ENCODE data around the gene PRDX5.

Gene PRDX5

GRCh38 chr11:64290352-64291261, 27.3 kb upstream of the PRDX5 start:
- no peak for DNase-seq (ENCODE audit: low spot score)

- no peak for DNase-seq (ENCODE audit: low spot score)
Observed at GRCh38 chr11:64291262-64291751, 26.6 kb upstream of the PRDX5 start, which contains the start of gene KCNK4. KCNK4 (plus strand) TSS chr11:64291302; CDS start chr11:64293019, 1,717 bp downstream.

DNA sequence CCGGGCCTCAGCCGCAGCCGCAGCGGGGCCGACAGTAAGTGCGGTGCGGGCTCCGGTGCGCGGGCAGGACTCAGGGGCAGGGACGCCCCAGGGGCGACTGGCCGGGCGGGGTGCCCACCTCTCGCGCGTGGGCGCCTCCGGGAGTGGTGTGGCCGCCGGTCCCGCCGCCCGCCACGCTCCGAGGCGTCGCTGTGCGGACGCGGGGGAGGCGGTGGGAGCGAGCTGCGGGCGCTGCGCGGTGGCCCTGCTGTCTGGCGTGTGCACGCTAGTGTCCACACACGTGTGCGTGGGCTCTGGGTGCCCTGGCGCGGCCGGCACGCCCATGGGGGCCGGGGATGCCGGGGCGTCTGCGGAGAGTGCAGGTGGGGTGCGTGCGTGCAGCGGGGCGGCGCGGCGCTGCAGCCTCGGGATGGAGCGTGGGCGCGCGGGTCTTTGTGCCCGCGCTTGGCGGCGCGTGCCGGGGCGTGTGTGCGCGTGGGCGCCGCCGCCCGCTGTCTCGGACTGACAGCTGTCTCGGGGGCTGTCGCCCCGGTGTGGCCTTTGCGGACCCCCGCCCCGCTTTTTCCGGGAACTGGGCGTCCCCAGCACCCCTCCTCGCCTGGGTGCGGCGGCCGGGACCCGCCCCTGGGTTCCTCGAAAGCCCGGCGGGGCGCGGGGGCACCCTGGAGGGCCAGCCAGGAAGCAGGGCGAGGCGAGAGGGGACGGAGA, 26.0 kb upstream of the PRDX5 start:
- DNase-seq (ENCODE audit: low spot score): no peak

DNA sequence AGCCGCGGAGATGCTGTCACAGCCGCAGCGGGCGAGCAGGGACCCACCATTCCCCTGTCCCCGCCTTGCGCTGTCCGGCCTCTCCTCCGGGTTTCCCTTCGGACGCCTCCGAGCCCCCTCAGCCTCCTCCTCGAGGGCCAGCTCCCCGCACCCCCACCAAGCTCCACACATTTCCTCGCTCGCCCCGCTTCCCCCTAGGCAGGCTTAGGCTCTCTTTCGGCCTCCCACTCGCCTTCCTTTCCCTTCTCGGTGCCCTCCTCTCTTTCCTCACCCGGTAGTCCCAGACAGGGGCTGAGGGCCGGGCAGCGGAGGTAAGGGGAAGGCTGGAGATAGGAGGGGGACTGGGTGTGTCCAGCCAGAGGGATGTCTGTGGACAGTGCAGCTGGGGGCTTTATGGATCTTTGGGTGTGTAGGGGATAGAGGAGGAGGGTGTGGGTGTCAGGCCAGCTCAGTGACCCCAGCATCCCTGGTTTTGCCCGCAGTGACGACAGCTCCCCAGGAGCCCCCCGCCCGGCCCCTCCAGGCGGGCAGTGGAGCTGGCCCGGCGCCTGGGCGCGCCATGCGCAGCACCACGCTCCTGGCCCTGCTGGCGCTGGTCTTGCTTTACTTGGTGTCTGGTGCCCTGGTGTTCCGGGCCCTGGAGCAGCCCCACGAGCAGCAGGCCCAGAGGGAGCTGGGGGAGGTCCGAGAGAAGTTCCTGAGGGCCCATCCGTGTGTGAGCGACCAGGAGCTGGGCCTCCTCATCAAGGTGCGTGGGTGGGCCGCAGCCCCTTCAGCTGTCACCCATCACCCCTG, 25.3 kb upstream of the PRDX5 start:
- no peak for DNase-seq (ENCODE audit: low spot score)

DNA sequence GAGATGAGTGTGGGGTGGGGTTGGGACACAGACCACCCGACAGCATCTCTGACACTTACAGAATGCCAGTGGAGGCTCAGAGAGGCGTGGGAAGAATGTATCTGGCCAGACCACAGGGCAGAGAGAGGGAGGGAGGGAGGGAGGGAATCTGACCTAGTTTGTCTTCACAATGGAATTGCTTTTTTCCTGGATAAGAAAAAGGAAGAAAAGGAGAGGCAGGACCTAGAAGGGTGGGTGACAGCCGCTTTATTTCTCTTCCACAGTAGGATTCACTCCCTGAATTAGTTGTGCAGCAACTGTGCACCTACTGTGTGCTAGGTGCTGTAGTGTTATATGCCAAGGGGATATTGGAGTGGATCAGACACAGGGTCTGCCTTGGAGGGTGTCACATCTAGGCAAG, 23.1 kb upstream of the PRDX5 start:
- DNase-seq (ENCODE audit: low spot score): peak; percentile 63

DNA sequence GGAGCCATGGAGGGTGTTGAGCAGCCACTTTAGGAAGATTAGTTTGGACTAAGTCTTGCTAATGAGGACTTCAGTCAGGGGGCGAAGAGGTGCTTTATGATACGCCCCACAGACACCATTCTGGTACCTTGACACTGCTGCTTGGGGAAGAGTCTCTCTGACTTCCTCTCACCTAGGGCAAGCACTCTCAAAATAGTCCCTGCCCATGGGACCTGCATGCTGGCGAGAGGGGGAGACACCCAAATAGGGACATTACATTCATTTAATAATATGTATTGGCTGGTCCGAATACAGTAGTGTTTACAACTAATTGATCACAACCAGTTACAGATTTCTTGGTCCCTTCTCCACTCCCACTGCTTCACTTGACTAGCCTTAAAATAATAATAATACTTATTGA, 22.2 kb upstream of the PRDX5 start:
- DNase-seq (ENCODE audit: low spot score): no peak

DNA sequence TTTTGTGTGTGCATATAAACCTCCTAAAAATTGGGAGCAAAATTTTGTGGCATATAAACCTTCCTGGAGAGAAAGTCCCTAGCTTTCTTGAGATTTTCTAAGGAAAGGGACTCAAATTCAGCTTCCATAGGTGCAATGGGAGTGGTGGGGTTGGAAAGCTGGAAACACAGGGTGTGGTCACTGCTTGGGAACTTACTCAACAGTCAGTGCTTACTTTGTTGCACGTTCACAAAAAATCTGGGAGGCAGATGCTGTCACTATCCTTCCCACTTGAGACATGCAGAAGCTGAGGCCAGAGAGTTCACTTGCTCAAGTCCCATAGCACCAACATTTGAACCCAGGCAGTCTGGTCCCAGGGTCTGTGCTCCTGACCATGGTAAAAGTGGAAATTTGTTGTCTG, 21.7 kb upstream of the PRDX5 start:
- DNase-seq (ENCODE audit: low spot score): no peak

- no peak for DNase-seq (ENCODE audit: low spot score)
Observed at GRCh38 chr11:64296830-64297698, 20.9 kb upstream of the PRDX5 start.

DNA sequence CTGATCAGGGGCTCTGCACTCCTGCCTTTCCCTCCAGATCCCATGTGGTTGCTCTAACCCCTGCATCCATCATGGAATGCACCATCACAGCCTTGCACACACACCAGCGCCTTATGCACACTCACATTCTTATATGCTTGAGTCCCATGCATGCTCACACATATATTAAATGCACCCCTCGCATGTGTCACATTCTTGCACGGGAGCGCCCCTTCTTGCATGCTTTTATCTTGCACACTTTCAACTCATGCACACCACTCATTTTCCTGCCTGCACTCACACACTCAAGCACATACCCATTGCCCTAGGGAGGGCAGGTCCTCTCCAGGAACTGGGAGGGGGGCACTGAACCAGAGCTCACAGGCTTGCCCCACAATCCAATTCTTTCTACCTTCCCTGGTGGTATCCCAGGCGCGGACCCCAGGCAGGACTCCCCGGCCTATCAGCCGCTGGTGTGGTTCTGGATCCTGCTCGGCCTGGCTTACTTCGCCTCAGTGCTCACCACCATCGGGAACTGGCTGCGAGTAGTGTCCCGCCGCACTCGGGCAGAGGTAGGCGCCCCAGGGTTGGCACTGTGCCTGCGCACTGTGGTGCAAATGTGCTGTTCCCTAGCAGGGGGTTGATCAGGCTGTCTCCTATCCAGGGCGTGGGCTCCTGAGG, 20.1 kb upstream of the PRDX5 start:
- no peak for DNase-seq (ENCODE audit: low spot score)

- DNase-seq (ENCODE audit: low spot score): no peak
Observed at GRCh38 chr11:64298966-64299846, 18.7 kb upstream of the PRDX5 start.

DNA sequence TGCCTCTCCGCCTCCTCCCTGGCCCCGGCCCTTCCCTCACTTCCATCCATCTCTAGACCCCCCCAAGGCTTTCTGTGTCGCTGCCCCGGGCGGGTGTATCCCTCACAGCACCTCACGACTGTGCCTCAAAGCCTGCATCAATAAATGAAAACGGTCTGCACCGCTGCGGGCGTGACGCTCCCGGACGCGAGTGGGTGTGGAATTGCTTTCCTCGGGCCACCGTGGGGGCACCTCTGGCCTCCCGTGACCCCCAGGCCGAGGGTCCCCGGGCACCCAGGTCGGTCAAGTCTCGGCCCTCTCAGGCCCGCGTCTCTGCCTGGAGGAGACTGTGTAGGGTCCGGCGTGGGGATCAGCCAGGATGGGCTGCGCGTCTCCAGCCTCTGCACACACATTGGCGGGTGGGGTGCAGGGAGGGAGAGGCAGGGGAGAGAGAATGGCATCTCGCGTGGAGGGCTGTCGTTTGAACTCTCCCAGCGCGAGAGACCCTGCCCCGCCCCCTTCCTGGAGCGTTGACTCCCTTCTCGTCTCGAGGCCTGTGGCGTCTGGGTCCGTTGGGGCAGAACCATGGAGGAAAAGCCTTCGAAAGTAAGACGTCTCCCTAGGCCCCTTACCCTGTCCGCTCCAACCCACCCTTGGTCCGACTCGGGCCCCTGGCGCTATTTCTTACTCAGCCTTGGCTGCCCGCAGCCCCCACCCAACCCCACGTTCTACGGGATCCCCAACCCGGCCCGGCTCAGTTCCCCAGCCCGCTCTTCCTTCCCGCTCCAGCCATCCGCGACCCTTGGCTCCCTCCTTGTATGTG, 17.9 kb upstream of the PRDX5 start, which contains the start of gene CATSPERZ:
Gene CATSPERZ, plus strand, starts transcription at position 512 of the 802 bp plus-strand sequence. Its CDS starts 53 bp downstream, at position 565.
- no peak for DNase-seq (ENCODE audit: low spot score)

DNA sequence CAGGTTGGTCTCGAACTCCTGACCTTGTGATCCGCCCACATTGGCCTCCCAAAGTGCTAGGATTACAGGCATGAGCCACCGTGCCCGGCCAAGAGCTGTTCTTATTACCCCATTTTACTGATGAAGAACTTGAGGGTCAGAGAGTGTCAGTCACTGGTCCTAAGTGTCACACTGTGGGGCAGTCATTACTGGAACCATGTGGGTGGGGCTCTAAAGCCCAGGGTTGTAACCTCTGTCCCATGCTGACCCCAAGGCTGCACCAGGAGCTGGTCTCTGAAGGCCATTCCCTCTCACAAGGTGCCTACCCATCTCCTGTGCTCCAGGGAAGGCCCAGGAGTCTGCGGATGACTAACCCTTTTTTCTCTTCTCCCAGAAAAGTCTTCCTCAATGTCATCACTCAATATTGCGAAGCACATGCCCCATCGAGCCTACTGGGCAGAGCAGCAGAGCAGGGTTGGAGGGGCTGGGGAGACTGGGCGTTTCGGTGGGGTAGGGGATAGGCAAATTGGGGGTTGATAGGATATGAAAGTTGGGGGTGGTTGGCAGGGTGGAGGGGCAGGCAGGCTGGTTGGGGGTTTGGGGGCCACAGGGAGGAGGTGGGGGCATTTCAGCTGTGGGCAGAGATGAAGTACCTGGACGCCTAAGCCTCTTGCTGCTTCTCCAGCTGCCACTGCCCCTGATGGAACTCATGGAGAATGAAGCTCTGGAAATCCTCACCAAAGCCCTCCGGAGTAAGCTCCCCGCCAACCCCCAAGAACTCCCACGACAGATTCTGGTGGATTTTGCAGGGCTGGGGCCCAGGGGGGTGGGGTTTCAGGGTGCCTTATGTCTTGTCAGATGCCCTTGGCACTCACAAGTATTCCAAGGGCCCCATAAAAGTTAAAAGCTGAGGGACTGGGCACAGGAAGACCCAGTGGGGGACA, 14.6 kb upstream of the PRDX5 start:
- no peak for DNase-seq (ENCODE audit: low spot score)

DNA sequence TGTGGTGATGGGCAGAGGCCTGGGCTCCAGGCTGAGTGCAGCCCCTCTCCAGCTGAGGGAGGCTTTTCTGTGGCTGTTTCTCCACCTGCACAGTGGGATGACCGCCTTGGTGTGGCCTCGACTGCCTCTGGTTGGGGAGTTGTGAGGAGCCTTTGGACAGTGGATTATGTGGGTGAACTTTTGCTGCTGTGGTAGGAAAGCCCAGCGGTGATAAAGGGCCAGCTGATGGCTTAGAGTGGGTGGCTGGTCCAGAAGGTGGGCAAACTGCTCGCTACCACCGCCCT, 13.9 kb upstream of the PRDX5 start:
- DNase-seq (ENCODE audit: low spot score): no peak

GRCh38 chr11:64304316-64305072, 13.4 kb upstream of the PRDX5 start:
- peak; percentile 95 for DNase-seq (ENCODE audit: low spot score)

GRCh38 chr11:64305075-64305690, 12.7 kb upstream of the PRDX5 start, which contains the start of gene ESRRA:
ESRRA (plus strand) TSS chr11:64305524; CDS start chr11:64307180, 1,656 bp downstream.
- peak; percentile 100 for DNase-seq (ENCODE audit: low spot score)
